A673 (cell line): ENCODE measurements around the gene FRMD5. TPM values are rescaled to one million over a fixed set of nuclear protein-coding genes. Genes with fewer than 3 reads are reported as not detected.

ENCODE experiments used
- BruUV-seq: library from RNA; stranded (reverse); fragments of 400-500 nt; replicated peaks from 2 replicates; lab custom pipeline; 2021; lab: Mats Ljungman, UMichigan
- CTCF ChIA-PET: fragments of 300-600 bp; sonication (Branson Sonifier 250); formaldehyde crosslinking; loops from one replicate; lab custom pipeline; 2022; ENCODE audit warnings: antibody characterized with exemption; lab: Charles Lee
- POLR2A ChIA-PET: fragments of 300-600 bp; sonication (Branson Sonifier 250); formaldehyde crosslinking; loops from one replicate; lab custom pipeline; 2022; ENCODE audit warnings: antibody characterized with exemption; ENCODE audit not compliant: low non-redundant PET; lab: Charles Lee
- DNase-seq: peaks from one replicate; pipeline ENCODE4 v3.0.0-alpha.2; 2015; ENCODE audit warnings: low spot score
- H3K27ac ChIP-seq: fragments of 200-600 bp; sonication (generic); 2 replicates; pipeline ENCODE4 v1.5.1; 2016; ENCODE audit warnings: mixed run types, low read depth, mild to moderate bottlenecking, mixed read lengths, antibody characterized with exemption, low read length; ENCODE audit not compliant: poor library complexity, severe bottlenecking
- H3K27me3 ChIP-seq: fragments of 200-600 bp; sonication (generic); replicated peaks from 2 replicates; pipeline ENCODE4 v1.6.1; 2017; ENCODE audit warnings: mixed run types, low read depth, mild to moderate bottlenecking, mixed read lengths, antibody characterized with exemption, low read length; ENCODE audit not compliant: insufficient read depth, poor library complexity
- H3K36me3 ChIP-seq: fragments of 200-600 bp; sonication (generic); 2 replicates; pipeline ENCODE4 v1.6.1; 2016; ENCODE audit warnings: mixed run types, mild to moderate bottlenecking, mixed read lengths, antibody characterized with exemption, low read length; ENCODE audit not compliant: insufficient read depth, poor library complexity, severe bottlenecking
- H3K4me1 ChIP-seq: fragments of 200-600 bp; sonication (generic); 2 replicates; pipeline ENCODE4 v1.6.1; 2017; ENCODE audit warnings: mixed run types, mild to moderate bottlenecking, mixed read lengths, antibody characterized with exemption, low read length; ENCODE audit not compliant: insufficient read depth, poor library complexity, severe bottlenecking
- H3K4me3 ChIP-seq: fragments of 200-600 bp; sonication (generic); 2 replicates; pipeline ENCODE4 v1.5.1; 2016; ENCODE audit warnings: low read depth, mixed run types, mild to moderate bottlenecking, mixed read lengths, low read length; ENCODE audit not compliant: poor library complexity, severe bottlenecking
- H3K9me3 ChIP-seq: fragments of 200-600 bp; sonication (generic); 2 replicates; pipeline ENCODE4 v1.6.1; 2016; ENCODE audit warnings: mixed run types, low read depth, mild to moderate bottlenecking, mixed read lengths, antibody characterized with exemption, low read length; ENCODE audit not compliant: poor library complexity, severe bottlenecking
- EZH2 ChIP-seq: fragments of 200-600 bp; sonication (generic); IDR thresholded peaks from 2 replicates; pipeline ENCODE4 v1.6.1; 2017; ENCODE audit warnings: borderline replicate concordance, low read depth, mild to moderate bottlenecking, mixed read lengths, antibody characterized with exemption, low read length; ENCODE audit not compliant: poor library complexity, severe bottlenecking
- intact Hi-C: fragments of 100-400 bp; cut with micrococcal nuclease; formaldehyde crosslinking; loops from one replicate; pipeline ENCODE4 v1.10.0; 2022; ENCODE audit not compliant: unreplicated experiment
- total RNA-seq: library from RNA; stranded (reverse); gene quantifications from 2 replicates; pipeline ENCODE4 v1.2.3, GENCODE V29; 2021
- TF ChIP-seq, protein P1 (sequence below): fragments of 300-800, 200-600 bp; sonication (generic); conservative IDR thresholded peaks from 2 replicates; pipeline ENCODE4 v1.5.1; 2017; ENCODE audit warnings: low read depth, mild to moderate bottlenecking, antibody characterized with exemption, low read length, moderate library complexity, mixed read lengths

The FRMD5 gene
- total RNA-seq, 1 experiment from 2014 or later = 2.6 TPM

GRCh38 chr15:43880406-43881194 lies 314.5 kb downstream of the FRMD5 start:
- Histone ChIP-seq H3K9me3 (no peaks in the 10 kb centered on the region), H3K27ac (no peak overlapping the region), H3K4me3 (no peak overlapping the region), H3K36me3 (peaks cover 11% of the 10 kb centered on the region), H3K4me1 (no peaks in the 10 kb centered on the region), H3K27me3 (no peaks in the 10 kb centered on the region)
- POLR2A ChIA-PET = interaction anchor here (0.5 kb wide), 1 partner anchor 19 kb away, joined by 13 read pairs; no protein-coding TSS in a partner anchor
- intact Hi-C loops = no loop called here
- no peak for DNase-seq
- TF ChIP-seq EZH2 = no peak
- TF ChIP-seq, protein P1, sequence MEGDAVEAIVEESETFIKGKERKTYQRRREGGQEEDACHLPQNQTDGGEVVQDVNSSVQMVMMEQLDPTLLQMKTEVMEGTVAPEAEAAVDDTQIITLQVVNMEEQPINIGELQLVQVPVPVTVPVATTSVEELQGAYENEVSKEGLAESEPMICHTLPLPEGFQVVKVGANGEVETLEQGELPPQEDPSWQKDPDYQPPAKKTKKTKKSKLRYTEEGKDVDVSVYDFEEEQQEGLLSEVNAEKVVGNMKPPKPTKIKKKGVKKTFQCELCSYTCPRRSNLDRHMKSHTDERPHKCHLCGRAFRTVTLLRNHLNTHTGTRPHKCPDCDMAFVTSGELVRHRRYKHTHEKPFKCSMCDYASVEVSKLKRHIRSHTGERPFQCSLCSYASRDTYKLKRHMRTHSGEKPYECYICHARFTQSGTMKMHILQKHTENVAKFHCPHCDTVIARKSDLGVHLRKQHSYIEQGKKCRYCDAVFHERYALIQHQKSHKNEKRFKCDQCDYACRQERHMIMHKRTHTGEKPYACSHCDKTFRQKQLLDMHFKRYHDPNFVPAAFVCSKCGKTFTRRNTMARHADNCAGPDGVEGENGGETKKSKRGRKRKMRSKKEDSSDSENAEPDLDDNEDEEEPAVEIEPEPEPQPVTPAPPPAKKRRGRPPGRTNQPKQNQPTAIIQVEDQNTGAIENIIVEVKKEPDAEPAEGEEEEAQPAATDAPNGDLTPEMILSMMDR = no peak
- no TSS peak for BruUV-seq
- CTCF ChIA-PET = no interaction called here

- TF ChIP-seq EZH2 = no peak
- TF ChIP-seq, protein P1 = no peak
- POLR2A ChIA-PET = no interaction called here
- CTCF ChIA-PET = no interaction called here
- no peak for DNase-seq
- H3K4me3 ChIP-seq = no peak overlapping the region
- no peaks in the 10 kb centered on the region for H3K27me3 ChIP-seq
- intact Hi-C loops = no loop called here
- H3K4me1 ChIP-seq = no peaks in the 10 kb centered on the region
- no peaks in the 10 kb centered on the region for H3K9me3 ChIP-seq
- BruUV-seq = no TSS peak
- H3K36me3 ChIP-seq = peaks cover 11% of the 10 kb centered on the region
- no peak overlapping the region for H3K27ac ChIP-seq
Observed at GRCh38 chr15:43879386-43880355, 315.4 kb downstream of the FRMD5 start.

DNA sequence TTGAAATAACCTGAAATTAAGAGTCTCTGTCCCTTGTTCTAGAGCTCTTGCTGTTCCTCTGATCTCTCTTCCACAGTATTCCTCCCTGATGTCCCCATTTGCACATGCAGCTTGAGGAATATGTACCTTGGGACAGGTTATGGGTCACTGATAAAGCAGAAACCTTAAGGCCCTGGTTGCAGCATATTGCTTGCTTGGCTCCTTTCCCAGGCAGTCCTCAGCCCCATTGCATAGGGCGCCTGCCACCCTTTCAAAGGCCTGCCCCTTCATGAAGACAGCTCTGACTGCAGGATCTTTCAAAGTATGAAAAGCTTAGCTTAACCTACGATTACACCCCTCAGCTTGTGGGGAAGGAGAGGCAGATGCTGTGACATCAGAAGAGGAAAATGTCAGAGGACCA lies 316.6 kb downstream of the FRMD5 start:
- H3K9me3 ChIP-seq = no peaks in the 10 kb centered on the region
- H3K4me3 ChIP-seq = no peak overlapping the region
- intact Hi-C loops = no loop called here
- BruUV-seq = no TSS peak
- ChIA-PET CTCF (no interaction called here), POLR2A (interaction anchor here (0.7 kb wide), 1 partner anchor 585 kb away, joined by 6 read pairs; no protein-coding TSS in a partner anchor)
- DNase-seq = no peak
- no peaks in the 10 kb centered on the region for H3K27me3 ChIP-seq
- H3K27ac ChIP-seq = no peak overlapping the region
- TF ChIP-seq EZH2 = no peak
- TF ChIP-seq, protein P1 = no peak
- no peaks in the 10 kb centered on the region for H3K4me1 ChIP-seq
- peaks cover 22% of the 10 kb centered on the region for H3K36me3 ChIP-seq
